GM12865 (cell line): ENCODE results near the gene VMO1.

Experiments used
- DNase-seq: peaks from one replicate; pipeline ENCODE4 v3.0.0; 2010; ENCODE audit warnings: low read depth
- H3K4me3 ChIP-seq: 2 replicates; pipeline ENCODE4 v1.5.1; 2011; ENCODE audit warnings: mild to moderate bottlenecking, low read depth, low read length, control low read depth
- TF ChIP-seq, protein P1 (sequence below): IDR thresholded peaks from 2 replicates; pipeline ENCODE4 v1.5.1; 2011; ENCODE audit warnings: low read length, control low read depth, low read depth, inconsistent platforms; ENCODE audit not compliant: insufficient read depth; ENCODE audit errors: missing control alignments

VMO1 gene

DNA sequence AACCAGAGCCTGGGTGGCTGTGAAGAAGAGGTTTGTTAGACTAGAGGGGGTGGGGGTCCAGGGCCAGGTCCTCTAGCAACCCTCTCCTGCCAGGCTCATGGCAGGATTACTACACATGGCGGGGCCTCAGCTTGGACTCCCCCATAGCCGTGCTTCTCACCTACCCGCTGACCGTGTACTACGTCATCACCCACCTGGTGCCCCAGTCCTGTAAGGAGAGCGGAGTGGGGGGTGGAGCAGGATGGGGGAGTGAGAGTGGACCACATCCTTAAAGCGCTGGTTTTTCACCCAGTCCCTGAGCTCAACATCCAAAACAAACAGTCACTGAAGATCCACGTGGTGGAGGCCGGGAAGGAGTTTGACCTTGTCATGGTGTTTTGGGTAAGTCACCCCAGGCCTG lies 42.3 kb downstream of the VMO1 start:
- no peak overlapping the region for H3K4me3 ChIP-seq

GRCh38 chr17:4743216-4743615 lies 42.9 kb downstream of the VMO1 start:
- TF ChIP-seq, protein P1, sequence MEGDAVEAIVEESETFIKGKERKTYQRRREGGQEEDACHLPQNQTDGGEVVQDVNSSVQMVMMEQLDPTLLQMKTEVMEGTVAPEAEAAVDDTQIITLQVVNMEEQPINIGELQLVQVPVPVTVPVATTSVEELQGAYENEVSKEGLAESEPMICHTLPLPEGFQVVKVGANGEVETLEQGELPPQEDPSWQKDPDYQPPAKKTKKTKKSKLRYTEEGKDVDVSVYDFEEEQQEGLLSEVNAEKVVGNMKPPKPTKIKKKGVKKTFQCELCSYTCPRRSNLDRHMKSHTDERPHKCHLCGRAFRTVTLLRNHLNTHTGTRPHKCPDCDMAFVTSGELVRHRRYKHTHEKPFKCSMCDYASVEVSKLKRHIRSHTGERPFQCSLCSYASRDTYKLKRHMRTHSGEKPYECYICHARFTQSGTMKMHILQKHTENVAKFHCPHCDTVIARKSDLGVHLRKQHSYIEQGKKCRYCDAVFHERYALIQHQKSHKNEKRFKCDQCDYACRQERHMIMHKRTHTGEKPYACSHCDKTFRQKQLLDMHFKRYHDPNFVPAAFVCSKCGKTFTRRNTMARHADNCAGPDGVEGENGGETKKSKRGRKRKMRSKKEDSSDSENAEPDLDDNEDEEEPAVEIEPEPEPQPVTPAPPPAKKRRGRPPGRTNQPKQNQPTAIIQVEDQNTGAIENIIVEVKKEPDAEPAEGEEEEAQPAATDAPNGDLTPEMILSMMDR: no peak
- no peak for DNase-seq
- H3K4me3 ChIP-seq: no peak overlapping the region

More for the DNA sequence above, 42.3 kb downstream of the VMO1 start:
- TF ChIP-seq, protein P1: no peak
- no peak for DNase-seq

GRCh38 chr17:4742629-4743028 lies 43.5 kb downstream of the VMO1 start:
- no peak for DNase-seq
- no peak overlapping the region for H3K4me3 ChIP-seq
- TF ChIP-seq, protein P1: no peak

DNA sequence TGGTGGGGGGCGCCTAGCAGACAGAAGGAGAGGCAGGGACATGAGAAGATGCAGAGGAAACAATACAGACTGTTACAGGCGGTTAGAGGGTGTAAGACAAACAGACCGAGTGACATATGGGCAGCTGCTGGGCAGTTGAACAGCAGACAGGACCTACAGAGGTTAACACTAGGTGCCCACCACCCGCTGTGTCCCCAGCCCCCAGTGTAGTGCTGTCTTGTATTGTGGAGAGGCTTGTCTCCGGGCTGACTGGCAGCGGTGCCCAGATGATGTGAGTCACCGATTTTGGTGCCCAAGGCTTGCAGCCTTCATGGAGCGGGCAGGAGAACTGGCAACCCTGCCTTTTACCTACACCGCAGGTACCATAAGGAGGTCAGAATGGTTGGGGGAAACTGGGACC lies 44.0 kb downstream of the VMO1 start:
- TF ChIP-seq, protein P1: no peak
- no peak overlapping the region for H3K4me3 ChIP-seq
- DNase-seq: no peak

DNA sequence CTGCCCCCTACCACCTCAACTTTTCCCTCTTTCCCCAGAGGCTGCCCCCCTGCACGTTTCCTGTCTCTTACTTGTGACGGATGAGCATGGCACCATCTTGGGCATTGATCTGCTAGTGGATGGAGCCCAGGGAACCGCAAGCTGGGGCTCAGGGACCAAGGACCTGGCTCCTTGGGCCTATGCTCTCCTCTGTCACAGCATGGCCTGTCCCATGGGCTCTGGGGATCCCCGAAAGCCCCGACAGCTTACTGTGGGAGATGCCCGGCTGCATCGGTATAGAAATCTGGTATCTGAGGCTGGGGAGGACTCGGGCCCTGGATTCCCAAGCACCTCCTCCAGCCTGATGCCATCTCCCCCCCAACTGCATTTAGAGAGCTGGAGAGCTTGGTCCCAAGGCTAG lies 44.6 kb downstream of the VMO1 start:
- DNase-seq: no peak
- TF ChIP-seq, protein P1: no peak
- no peak overlapping the region for H3K4me3 ChIP-seq

DNA sequence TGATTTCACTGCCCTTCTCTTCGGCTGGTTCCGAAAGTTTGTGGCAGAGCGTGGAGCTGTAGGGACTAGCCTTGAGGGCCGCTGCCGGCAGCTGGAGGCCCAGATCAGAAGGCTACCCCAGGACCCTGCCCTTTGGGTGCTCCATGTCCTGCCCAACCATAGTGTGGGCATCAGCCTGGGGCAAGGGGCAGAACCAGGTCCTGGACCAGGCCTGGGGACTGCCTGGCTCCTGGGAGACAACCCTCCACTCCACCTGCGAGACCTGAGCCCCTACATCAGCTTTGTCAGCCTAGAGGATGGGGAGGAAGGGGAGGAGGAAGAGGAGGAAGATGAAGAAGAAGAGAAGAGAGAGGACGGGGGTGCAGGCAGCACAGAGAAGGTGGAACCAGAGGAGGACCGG lies 45.6 kb downstream of the VMO1 start:
- DNase-seq: no peak
- TF ChIP-seq, protein P1: no peak
- H3K4me3 ChIP-seq: no peak overlapping the region

- DNase-seq: no peak
- H3K4me3 ChIP-seq: peak overlapping the region; percentile 82
- TF ChIP-seq, protein P1: no peak
Observed at GRCh38 chr17:4740025-4740351, 46.2 kb downstream of the VMO1 start.
